Activated CD8-positive, alpha-beta memory T cell treated with anti-CD3 and anti-CD28 coated beads, Interleukin-2, amount 50 U/mL, for 48 hours (primary cell): Measurements from ENCODE around the gene VIPAS39.

Experiments used
- DNase-seq: peaks from one replicate; pipeline ENCODE4 v3.0.0-alpha.2; 2020

The VIPAS39 gene

GRCh38 chr14:77390188-77390587 is 67.2 kb downstream of the VIPAS39 start:
- DNase-seq: no peak

- no peak for DNase-seq
Observed at GRCh38 chr14:77378701-77379100, 78.7 kb downstream of the VIPAS39 start.

GRCh38 chr14:77377502-77377844 is 79.9 kb downstream of the VIPAS39 start:
- no peak for DNase-seq

- peak; percentile 89 for DNase-seq
Observed at GRCh38 chr14:77376771-77377501, 80.5 kb downstream of the VIPAS39 start, which contains the start of the genes SAMD15 and TMED8. Gene SAMD15 (plus strand): TSS chr14:77377379. CDS start chr14:77377419, 40 bp downstream. Gene TMED8 (minus strand): TSS chr14:77377094. CDS start chr14:77377053, 41 bp downstream.
